ENCODE results near the gene PLA2G4D. TPM values are rescaled to one million over a fixed set of nuclear protein-coding genes. Genes with fewer than 3 reads are reported as not detected.

Gene PLA2G4D
- total and polyA plus RNA-seq, 2 donors = 0.28 to 2.7 TPM

GRCh38 chr15:42088801-42089640 is 5.3 kb downstream of the PLA2G4D start:
- Histone ChIP-seq H3K4me3 (ENCODE audit: low read length in 2 of 2) (no peak overlapping the region), H3K36me3 (ENCODE audit: control insufficient read depth in 2 of 2, insufficient read depth in 2 of 2, low read length in 1 of 2) (no peaks in the 10 kb centered on the region), H3K4me1 (ENCODE audit: control insufficient read depth in 2 of 2, insufficient read depth in 2 of 2, low read length in 2 of 2) (peaks cover 0 to 21% of the 10 kb centered on the region in 2 donors), H3K9me3 (ENCODE audit: control insufficient read depth in 2 of 2, insufficient read depth in 1 of 2, low read length in 1 of 2) (peaks cover 0 to 5% of the 10 kb centered on the region in 2 donors), H3K27me3 (ENCODE audit: control insufficient read depth in 2 of 2, insufficient read depth in 1 of 2, low read length in 1 of 2) (no peaks in the 10 kb centered on the region), H3K27ac (ENCODE audit: low read depth in 1 of 2, low read length in 1 of 2) (no peak overlapping the region)
- DNase-seq (ENCODE audit: low read depth in 6 of 9, low spot score in 9 of 9) = no peak
- 45% methylated on average over 16 of the region's 16 CpGs for WGBS

DNA sequence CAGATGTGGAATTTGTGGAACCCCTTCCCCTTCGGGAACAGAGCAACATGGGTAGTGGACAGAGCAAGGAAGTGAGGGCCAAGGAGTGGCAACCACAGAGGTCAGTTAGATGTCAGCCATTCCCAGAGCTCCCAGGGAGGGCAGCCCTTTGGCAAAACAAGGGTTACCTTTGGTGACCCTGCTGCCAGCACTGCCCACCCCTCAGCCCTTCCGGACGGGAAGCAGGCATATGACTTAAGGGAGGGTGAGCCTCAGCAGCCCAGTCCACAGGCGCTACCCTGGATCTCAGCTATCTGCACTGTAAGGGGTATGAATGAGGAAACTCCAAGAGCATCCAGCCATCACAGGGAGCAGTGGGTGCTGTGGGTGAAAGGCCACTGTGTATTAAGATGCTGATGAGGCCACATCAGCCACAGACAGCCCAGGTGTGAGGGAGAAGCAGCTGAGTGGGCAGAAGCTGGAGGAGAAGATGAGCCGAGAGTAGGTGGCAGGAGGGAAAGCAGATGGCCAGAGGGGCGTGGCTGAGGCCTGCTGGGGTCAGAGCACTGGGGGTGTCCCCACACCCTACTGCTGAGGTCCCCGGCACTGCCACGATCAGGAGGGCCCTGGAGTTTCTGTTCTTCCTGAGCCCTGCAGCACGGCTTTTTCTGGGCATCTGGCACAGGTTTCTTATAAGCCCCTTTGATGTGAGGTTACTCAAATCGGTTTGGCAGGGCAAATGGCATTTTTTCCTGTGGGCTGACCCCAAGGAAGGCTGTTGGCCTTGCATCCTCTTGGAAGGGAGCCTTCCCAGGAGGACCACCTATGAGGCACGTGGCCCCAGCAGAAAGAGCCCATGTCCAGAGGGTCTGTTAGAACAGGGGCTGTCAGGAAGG is 6.2 kb downstream of the PLA2G4D start:
- Histone ChIP-seq H3K27me3 (ENCODE audit: control insufficient read depth in 2 of 2, insufficient read depth in 1 of 2, low read length in 1 of 2) (no peaks in the 10 kb centered on the region), H3K36me3 (ENCODE audit: control insufficient read depth in 2 of 2, insufficient read depth in 2 of 2, low read length in 1 of 2) (no peaks in the 10 kb centered on the region), H3K4me1 (ENCODE audit: control insufficient read depth in 2 of 2, insufficient read depth in 2 of 2, low read length in 2 of 2) (peaks cover 0 to 21% of the 10 kb centered on the region in 2 donors), H3K27ac (ENCODE audit: low read depth in 1 of 2, low read length in 1 of 2) (no peak overlapping the region), H3K4me3 (ENCODE audit: low read length in 2 of 2) (no peak overlapping the region), H3K9me3 (ENCODE audit: control insufficient read depth in 2 of 2, insufficient read depth in 1 of 2, low read length in 1 of 2) (peaks cover 0 to 5% of the 10 kb centered on the region in 2 donors)
- no peak for DNase-seq (ENCODE audit: low read depth in 6 of 9, low spot score in 9 of 9)
- WGBS = 83% methylated on average over 11 of the region's 11 CpGs

GRCh38 chr15:42087460-42087859 is 6.9 kb downstream of the PLA2G4D start:
- DNase-seq (ENCODE audit: low read depth in 6 of 9, low spot score in 9 of 9) = no peak
- Histone ChIP-seq H3K4me1 (ENCODE audit: control insufficient read depth in 2 of 2, insufficient read depth in 2 of 2, low read length in 2 of 2) (peaks cover 0 to 21% of the 10 kb centered on the region in 2 donors), H3K9me3 (ENCODE audit: control insufficient read depth in 2 of 2, insufficient read depth in 1 of 2, low read length in 1 of 2) (peaks cover 0 to 5% of the 10 kb centered on the region in 2 donors), H3K36me3 (ENCODE audit: control insufficient read depth in 2 of 2, insufficient read depth in 2 of 2, low read length in 1 of 2) (no peaks in the 10 kb centered on the region), H3K27ac (ENCODE audit: low read depth in 1 of 2, low read length in 1 of 2) (no peak overlapping the region), H3K27me3 (ENCODE audit: control insufficient read depth in 2 of 2, insufficient read depth in 1 of 2, low read length in 1 of 2) (no peaks in the 10 kb centered on the region), H3K4me3 (ENCODE audit: low read length in 2 of 2) (no peak overlapping the region)
- 98% methylated on average over 13 of the region's 13 CpGs for WGBS

- Histone ChIP-seq H3K4me3 (ENCODE audit: low read length in 2 of 2) (no peak overlapping the region), H3K9me3 (ENCODE audit: control insufficient read depth in 2 of 2, insufficient read depth in 1 of 2, low read length in 1 of 2) (peaks cover 0 to 5% of the 10 kb centered on the region in 2 donors), H3K27me3 (ENCODE audit: control insufficient read depth in 2 of 2, insufficient read depth in 1 of 2, low read length in 1 of 2) (no peaks in the 10 kb centered on the region), H3K36me3 (ENCODE audit: control insufficient read depth in 2 of 2, insufficient read depth in 2 of 2, low read length in 1 of 2) (no peaks in the 10 kb centered on the region), H3K27ac (ENCODE audit: low read depth in 1 of 2, low read length in 1 of 2) (no peak overlapping the region), H3K4me1 (ENCODE audit: control insufficient read depth in 2 of 2, insufficient read depth in 2 of 2, low read length in 2 of 2) (peaks cover 0 to 23% of the 10 kb centered on the region in 2 donors)
- no peak for DNase-seq (ENCODE audit: low read depth in 6 of 9, low spot score in 9 of 9)
- 91% methylated on average over 3 of the region's 3 CpGs for WGBS
Measured at GRCh38 chr15:42085721-42086120, 8.6 kb downstream of the PLA2G4D start.

GRCh38 chr15:42085236-42085605 is 9.1 kb downstream of the PLA2G4D start:
- H3K9me3 ChIP-seq (ENCODE audit: control insufficient read depth in 2 of 2, insufficient read depth in 1 of 2, low read length in 1 of 2) = peaks cover 0 to 5% of the 10 kb centered on the region in 2 donors
- no peaks in the 10 kb centered on the region for H3K27me3 ChIP-seq (ENCODE audit: control insufficient read depth in 2 of 2, insufficient read depth in 1 of 2, low read length in 1 of 2)
- H3K4me1 ChIP-seq (ENCODE audit: control insufficient read depth in 2 of 2, insufficient read depth in 2 of 2, low read length in 2 of 2) = peaks cover 0 to 24% of the 10 kb centered on the region in 2 donors
- H3K36me3 ChIP-seq (ENCODE audit: control insufficient read depth in 2 of 2, insufficient read depth in 2 of 2, low read length in 1 of 2) = no peaks in the 10 kb centered on the region
- no peak overlapping the region for H3K4me3 ChIP-seq (ENCODE audit: low read length in 2 of 2)
- 87% methylated on average over 5 of the region's 5 CpGs for WGBS
- DNase-seq (ENCODE audit: low read depth in 6 of 9, low spot score in 9 of 9) = no peak
- no peak overlapping the region for H3K27ac ChIP-seq (ENCODE audit: low read depth in 1 of 2, low read length in 1 of 2)

GRCh38 chr15:42084465-42085235 is 9.7 kb downstream of the PLA2G4D start:
- Histone ChIP-seq H3K36me3 (ENCODE audit: control insufficient read depth in 2 of 2, insufficient read depth in 2 of 2, low read length in 1 of 2) (no peaks in the 10 kb centered on the region), H3K9me3 (ENCODE audit: control insufficient read depth in 2 of 2, insufficient read depth in 1 of 2, low read length in 1 of 2) (peaks cover 0 to 5% of the 10 kb centered on the region in 2 donors), H3K4me1 (ENCODE audit: control insufficient read depth in 2 of 2, insufficient read depth in 2 of 2, low read length in 2 of 2) (peaks cover 0 to 25% of the 10 kb centered on the region in 2 donors), H3K4me3 (ENCODE audit: low read length in 2 of 2) (no peak overlapping the region), H3K27me3 (ENCODE audit: control insufficient read depth in 2 of 2, insufficient read depth in 1 of 2, low read length in 1 of 2) (no peaks in the 10 kb centered on the region), H3K27ac (ENCODE audit: low read depth in 1 of 2, low read length in 1 of 2) (no peak overlapping the region)
- WGBS = 29% methylated on average over 29 of the region's 29 CpGs
- peak in 4 of 9 donors; percentile 13 to 41 (median 28) for DNase-seq (ENCODE audit: low read depth in 6 of 9, low spot score in 9 of 9)

DNA sequence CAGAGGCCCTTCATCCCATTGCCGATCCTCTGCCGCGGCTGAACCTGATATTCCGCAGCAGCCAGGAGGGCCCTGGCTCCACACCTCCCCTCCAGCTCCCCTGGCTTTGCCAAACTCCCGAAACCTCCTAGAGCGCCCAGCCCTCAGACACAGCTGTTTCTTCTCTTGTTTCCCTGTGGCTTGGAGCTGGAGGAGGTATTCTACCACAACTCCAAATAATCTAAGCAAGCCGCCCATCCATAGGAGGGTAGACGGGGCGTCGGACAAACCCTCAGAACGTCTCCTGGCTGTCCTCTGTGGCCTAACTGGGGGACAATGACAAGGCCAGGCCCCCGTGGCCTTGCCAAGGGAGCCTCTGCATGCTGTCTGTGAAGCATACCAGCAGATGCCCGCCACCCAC is 10.4 kb downstream of the PLA2G4D start:
- H3K27ac ChIP-seq (ENCODE audit: low read depth in 1 of 2, low read length in 1 of 2) = no peak overlapping the region
- no peak for DNase-seq (ENCODE audit: low read depth in 6 of 9, low spot score in 9 of 9)
- peaks cover 0 to 5% of the 10 kb centered on the region in 2 donors for H3K9me3 ChIP-seq (ENCODE audit: control insufficient read depth in 2 of 2, insufficient read depth in 1 of 2, low read length in 1 of 2)
- no peaks in the 10 kb centered on the region for H3K36me3 ChIP-seq (ENCODE audit: control insufficient read depth in 2 of 2, insufficient read depth in 2 of 2, low read length in 1 of 2)
- H3K4me3 ChIP-seq (ENCODE audit: low read length in 2 of 2) = no peak overlapping the region
- 94% methylated on average over 13 of the region's 13 CpGs for WGBS
- H3K4me1 ChIP-seq (ENCODE audit: control insufficient read depth in 2 of 2, insufficient read depth in 2 of 2, low read length in 2 of 2) = peaks cover 0 to 21% of the 10 kb centered on the region in 2 donors
- peaks cover 0 to 2% of the 10 kb centered on the region in 2 donors for H3K27me3 ChIP-seq (ENCODE audit: control insufficient read depth in 2 of 2, insufficient read depth in 1 of 2, low read length in 1 of 2)

- no peak overlapping the region for H3K27ac ChIP-seq (ENCODE audit: low read depth in 1 of 2, low read length in 1 of 2)
- WGBS = 98% methylated on average over 3 of the region's 3 CpGs
- no peaks in the 10 kb centered on the region for H3K36me3 ChIP-seq (ENCODE audit: control insufficient read depth in 2 of 2, insufficient read depth in 2 of 2, low read length in 1 of 2)
- peaks cover 0 to 5% of the 10 kb centered on the region in 2 donors for H3K9me3 ChIP-seq (ENCODE audit: control insufficient read depth in 2 of 2, insufficient read depth in 1 of 2, low read length in 1 of 2)
- peaks cover 0 to 2% of the 10 kb centered on the region in 2 donors for H3K27me3 ChIP-seq (ENCODE audit: control insufficient read depth in 2 of 2, insufficient read depth in 1 of 2, low read length in 1 of 2)
- no peak overlapping the region for H3K4me3 ChIP-seq (ENCODE audit: low read length in 2 of 2)
- peaks cover 0 to 18% of the 10 kb centered on the region in 2 donors for H3K4me1 ChIP-seq (ENCODE audit: control insufficient read depth in 2 of 2, insufficient read depth in 2 of 2, low read length in 2 of 2)
- DNase-seq (ENCODE audit: low read depth in 6 of 9, low spot score in 9 of 9) = no peak
Measured at GRCh38 chr15:42083605-42083908, 10.8 kb downstream of the PLA2G4D start.
